ENCODE measurements around the gene STH. TPM values are rescaled to one million over a fixed set of nuclear protein-coding genes. Genes with fewer than 3 reads are reported as not detected.

Gene STH
- total and polyA plus RNA-seq, 10 of the 15 experiments (the other 5 are each of a cell fraction or from before 2014, with no cell fraction given), result not detected

- 54% methylated on average over 16 of the region's 18 CpGs for WGBS (ENCODE audit: insufficient coverage, insufficient replicate concordance, low lambda C conversion rate, missing lambda C conversion rate)
- H3K79me2 ChIP-seq (ENCODE audit: control insufficient read depth, insufficient read depth, low read length), result no peaks in the 10 kb centered on the region
- no peak overlapping the region for H3K27ac ChIP-seq (ENCODE audit: control insufficient read depth, insufficient read depth)
- no peaks in the 10 kb centered on the region for H4K20me1 ChIP-seq (ENCODE audit: control insufficient read depth, insufficient read depth)
- no peak overlapping the region for H3K4me3 ChIP-seq
- DNase-seq (ENCODE audit: low read depth, low spot score) (no peak), ATAC-seq (no peak), FAIRE-seq (no peak)
- no peaks in the 10 kb centered on the region for H3K36me3 ChIP-seq (ENCODE audit: control insufficient read depth in 2 of 2, insufficient read depth in 2 of 2, low read length in 1 of 2)
- RAD21 ChIA-PET (ENCODE audit: unreplicated experiment), result no interaction called here
- no peaks in the 10 kb centered on the region; the same call in 2 of the 3 replicates for H3K9me3 ChIP-seq (replicated peaks; ENCODE audit: control insufficient read depth, insufficient read depth, low read length)
- POLR2A ChIA-PET, result no interaction called here
- no peaks in the 10 kb centered on the region for H3K4me1 ChIP-seq (ENCODE audit: control insufficient read depth, insufficient read depth, low read length)
- no peak overlapping the region for H2AFZ ChIP-seq (ENCODE audit: control insufficient read depth, low read depth, low read length)
- no TSS peak for BruUV-seq (replicated peaks)
- no peak for TF ChIP-seq CBX3 (IDR thresholded peaks at IDR 0.05; ENCODE audit: borderline replicate concordance, low read depth)
- TF ChIP-seq, protein P1, sequence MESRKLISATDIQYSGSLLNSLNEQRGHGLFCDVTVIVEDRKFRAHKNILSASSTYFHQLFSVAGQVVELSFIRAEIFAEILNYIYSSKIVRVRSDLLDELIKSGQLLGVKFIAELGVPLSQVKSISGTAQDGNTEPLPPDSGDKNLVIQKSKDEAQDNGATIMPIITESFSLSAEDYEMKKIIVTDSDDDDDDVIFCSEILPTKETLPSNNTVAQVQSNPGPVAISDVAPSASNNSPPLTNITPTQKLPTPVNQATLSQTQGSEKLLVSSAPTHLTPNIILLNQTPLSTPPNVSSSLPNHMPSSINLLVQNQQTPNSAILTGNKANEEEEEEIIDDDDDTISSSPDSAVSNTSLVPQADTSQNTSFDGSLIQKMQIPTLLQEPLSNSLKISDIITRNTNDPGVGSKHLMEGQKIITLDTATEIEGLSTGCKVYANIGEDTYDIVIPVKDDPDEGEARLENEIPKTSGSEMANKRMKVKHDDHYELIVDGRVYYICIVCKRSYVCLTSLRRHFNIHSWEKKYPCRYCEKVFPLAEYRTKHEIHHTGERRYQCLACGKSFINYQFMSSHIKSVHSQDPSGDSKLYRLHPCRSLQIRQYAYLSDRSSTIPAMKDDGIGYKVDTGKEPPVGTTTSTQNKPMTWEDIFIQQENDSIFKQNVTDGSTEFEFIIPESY (IDR thresholded peaks at IDR 0.05), result no peak
- TF ChIP-seq, protein P2, sequence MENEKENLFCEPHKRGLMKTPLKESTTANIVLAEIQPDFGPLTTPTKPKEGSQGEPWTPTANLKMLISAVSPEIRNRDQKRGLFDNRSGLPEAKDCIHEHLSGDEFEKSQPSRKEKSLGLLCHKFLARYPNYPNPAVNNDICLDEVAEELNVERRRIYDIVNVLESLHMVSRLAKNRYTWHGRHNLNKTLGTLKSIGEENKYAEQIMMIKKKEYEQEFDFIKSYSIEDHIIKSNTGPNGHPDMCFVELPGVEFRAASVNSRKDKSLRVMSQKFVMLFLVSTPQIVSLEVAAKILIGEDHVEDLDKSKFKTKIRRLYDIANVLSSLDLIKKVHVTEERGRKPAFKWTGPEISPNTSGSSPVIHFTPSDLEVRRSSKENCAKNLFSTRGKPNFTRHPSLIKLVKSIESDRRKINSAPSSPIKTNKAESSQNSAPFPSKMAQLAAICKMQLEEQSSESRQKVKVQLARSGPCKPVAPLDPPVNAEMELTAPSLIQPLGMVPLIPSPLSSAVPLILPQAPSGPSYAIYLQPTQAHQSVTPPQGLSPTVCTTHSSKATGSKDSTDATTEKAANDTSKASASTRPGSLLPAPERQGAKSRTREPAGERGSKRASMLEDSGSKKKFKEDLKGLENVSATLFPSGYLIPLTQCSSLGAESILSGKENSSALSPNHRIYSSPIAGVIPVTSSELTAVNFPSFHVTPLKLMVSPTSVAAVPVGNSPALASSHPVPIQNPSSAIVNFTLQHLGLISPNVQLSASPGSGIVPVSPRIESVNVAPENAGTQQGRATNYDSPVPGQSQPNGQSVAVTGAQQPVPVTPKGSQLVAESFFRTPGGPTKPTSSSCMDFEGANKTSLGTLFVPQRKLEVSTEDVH (IDR thresholded peaks at IDR 0.05; ENCODE audit: low read depth, partially characterized antibody), result no peak
- no peak for TF ChIP-seq EP300 (IDR thresholded peaks at IDR 0.05; ENCODE audit: borderline replicate concordance in 1 of 2, control insufficient read depth in 1 of 2, low read depth in 2 of 2, low read length in 2 of 2)
- TF ChIP-seq RAD51 (IDR thresholded peaks at IDR 0.05), result no peak
- TF ChIP-seq BHLHE40 (IDR thresholded peaks at IDR 0.05; ENCODE audit: borderline replicate concordance in 1 of 2, low read depth in 2 of 2, low read length in 1 of 2), result no peak
- TF ChIP-seq WRNIP1 (IDR thresholded peaks at IDR 0.05; ENCODE audit: borderline replicate concordance, low read depth, low read length), result no peak
- TF ChIP-seq ZNF384 (IDR thresholded peaks at IDR 0.05; ENCODE audit: borderline replicate concordance, low read depth, low read length), result no peak
- no peak for TF ChIP-seq IKZF2 (IDR thresholded peaks at IDR 0.05)
- no peak for TF ChIP-seq NR2F1 (conservative IDR thresholded peaks at IDR 0.05)
- TF ChIP-seq SMAD1 (IDR thresholded peaks at IDR 0.05; ENCODE audit: low read depth, partially characterized antibody), result no peak
- no peak for TF ChIP-seq SMAD5 (IDR thresholded peaks at IDR 0.05; ENCODE audit: low read depth)
- TF ChIP-seq IRF4 (IDR thresholded peaks at IDR 0.05; ENCODE audit: low read depth, low read length), result no peak
- no peak for TF ChIP-seq NFIC (IDR thresholded peaks at IDR 0.05; ENCODE audit: low read depth, low read length)
- TF ChIP-seq, protein P3, sequence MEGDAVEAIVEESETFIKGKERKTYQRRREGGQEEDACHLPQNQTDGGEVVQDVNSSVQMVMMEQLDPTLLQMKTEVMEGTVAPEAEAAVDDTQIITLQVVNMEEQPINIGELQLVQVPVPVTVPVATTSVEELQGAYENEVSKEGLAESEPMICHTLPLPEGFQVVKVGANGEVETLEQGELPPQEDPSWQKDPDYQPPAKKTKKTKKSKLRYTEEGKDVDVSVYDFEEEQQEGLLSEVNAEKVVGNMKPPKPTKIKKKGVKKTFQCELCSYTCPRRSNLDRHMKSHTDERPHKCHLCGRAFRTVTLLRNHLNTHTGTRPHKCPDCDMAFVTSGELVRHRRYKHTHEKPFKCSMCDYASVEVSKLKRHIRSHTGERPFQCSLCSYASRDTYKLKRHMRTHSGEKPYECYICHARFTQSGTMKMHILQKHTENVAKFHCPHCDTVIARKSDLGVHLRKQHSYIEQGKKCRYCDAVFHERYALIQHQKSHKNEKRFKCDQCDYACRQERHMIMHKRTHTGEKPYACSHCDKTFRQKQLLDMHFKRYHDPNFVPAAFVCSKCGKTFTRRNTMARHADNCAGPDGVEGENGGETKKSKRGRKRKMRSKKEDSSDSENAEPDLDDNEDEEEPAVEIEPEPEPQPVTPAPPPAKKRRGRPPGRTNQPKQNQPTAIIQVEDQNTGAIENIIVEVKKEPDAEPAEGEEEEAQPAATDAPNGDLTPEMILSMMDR (IDR thresholded peaks at IDR 0.05 in 2 of 3, conservative IDR thresholded peaks at IDR 0.05 in 1 of 3; ENCODE audit: control insufficient read depth in 2 of 3, extremely low read depth in 1 of 3, insufficient read depth in 1 of 3, low read depth in 3 of 3, low read length in 3 of 3), result no peak
- TF ChIP-seq ASH2L (IDR thresholded peaks at IDR 0.05; ENCODE audit: borderline replicate concordance, low read depth), result no peak
- H3K27me3 ChIP-seq (replicated peaks in 1 of 2; ENCODE audit: control insufficient read depth in 2 of 2, insufficient read depth in 2 of 2, low read length in 1 of 2), result no peaks in the 10 kb centered on the region; a peak in 2 of 4 replicates
- in situ Hi-C loops (cut with MboI) (no loop called here), intact Hi-C loops (cut with micrococcal nuclease; ENCODE audit: unreplicated experiment) (no loop called here)
- SMC1A ChIA-PET (ENCODE audit: uncharacterized antibody, unreplicated experiment), result no interaction called here
- no peak overlapping the region for H3K4me2 ChIP-seq (ENCODE audit: control insufficient read depth, insufficient read depth)
- no peak overlapping the region for H3K9ac ChIP-seq (ENCODE audit: control insufficient read depth, insufficient read depth, low read length)
- CTCF ChIA-PET, result interaction anchor here (1.1 kb wide), 1 partner anchor 10 kb away, joined by 3 read pairs; no protein-coding TSS in a partner anchor
These were observed 22.1 kb upstream of the STH start for GRCh38 chr17:45976755-45977505.

Data from GM12878 (cell line).